ENCODE results near the gene NEK7. TPM values are rescaled to one million over a fixed set of nuclear protein-coding genes. Genes with fewer than 3 reads are reported as not detected.

The NEK7 gene
- total and polyA plus RNA-seq, 2 of the 4 experiments (the other 2 are of a cell fraction): 89.0 to 467 TPM

DNA sequence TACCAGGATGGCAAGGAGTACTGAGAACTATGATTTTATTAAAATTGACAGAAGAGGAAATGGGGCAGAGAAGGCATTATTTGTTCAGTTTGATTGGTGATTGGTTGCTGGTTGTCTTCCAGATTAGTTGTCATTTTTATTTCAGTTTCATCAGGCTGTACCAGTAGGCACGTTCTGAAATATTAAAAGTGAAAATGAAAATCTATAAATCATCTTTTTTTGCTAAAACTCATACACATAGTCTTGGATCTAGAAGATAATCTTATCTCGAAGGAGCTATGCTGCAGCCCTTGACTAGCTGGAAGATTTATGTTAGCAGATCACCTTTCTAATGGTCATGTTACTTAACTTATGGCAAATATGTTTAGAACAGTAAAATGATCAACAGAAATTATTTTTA, 29.0 kb downstream of the NEK7 start:
- Histone ChIP-seq H4K20me1 (ENCODE audit: insufficient read depth, low read length) (peaks cover 42% of the 10 kb centered on the region), H3K14ac (replicated peaks; ENCODE audit: low read depth, low read length) (no peak overlapping the region), H3K36me3 (ENCODE audit: control insufficient read depth, insufficient read depth, low read length) (no peaks in the 10 kb centered on the region), H3K18ac (ENCODE audit: low read depth, low read length) (no peak overlapping the region), H2BK15ac (ENCODE audit: low read depth, low read length) (no peak overlapping the region), H2AFZ (replicated peaks; ENCODE audit: low read length, poor library complexity) (no peak overlapping the region), H4K5ac (ENCODE audit: low read depth, low read length) (no peak overlapping the region), H3K9me3 (ENCODE audit: control insufficient read depth, insufficient read depth, low read length) (no peaks in the 10 kb centered on the region), H2BK5ac (ENCODE audit: low read depth, low read length, poor library complexity, severe bottlenecking) (no peak overlapping the region), H3K4me2 (ENCODE audit: low read depth, low read length) (peak overlapping the region; percentile 39; the same call in 1 of the 2 replicates), H3K4ac (ENCODE audit: low read depth, low read length) (no peak overlapping the region), H3K27me3 (ENCODE audit: control insufficient read depth, insufficient read depth, low read length) (no peaks in the 10 kb centered on the region), H2BK120ac (ENCODE audit: low read depth, low read length) (no peak overlapping the region), H3K56ac (ENCODE audit: extremely low read depth, insufficient read depth, low read length) (no peak overlapping the region), H4K8ac (ENCODE audit: low read depth in 2 of 2, low read length in 2 of 2) (no peak overlapping the region), H4K91ac (ENCODE audit: insufficient read depth, low read depth, low read length) (no peak overlapping the region), H2AK5ac (ENCODE audit: low read depth, low read length) (no peak overlapping the region), H3K23ac (ENCODE audit: low read depth, low read length) (no peak overlapping the region), H3K4me3 (ENCODE audit: insufficient read depth, low read depth, low read length) (no peak overlapping the region), H2AK9ac (replicated peaks; ENCODE audit: low read depth, low read length, poor library complexity) (no peak overlapping the region), H3K79me1 (ENCODE audit: low read depth in 1 of 2, low read length in 2 of 2) (peaks cover 15 to 50% of the 10 kb centered on the region in 2 experiments; a peak in 3 of 4 replicates), H3K27ac (ENCODE audit: insufficient read depth, low read length) (no peak overlapping the region), H3K9ac (ENCODE audit: low read depth, low read length) (no peak overlapping the region), H2BK20ac (ENCODE audit: low read depth, low read length) (no peak overlapping the region), H3K4me1 (ENCODE audit: control insufficient read depth, insufficient read depth, low read length) (peaks cover 8% of the 10 kb centered on the region; the same call in 1 of the 2 replicates), H3K9me1 (ENCODE audit: insufficient read depth, low read length) (no peaks in the 10 kb centered on the region; the same call in 1 of the 2 replicates)
- ChIA-PET CTCF (no interaction called here), POLR2A (ENCODE audit: unreplicated experiment) (no interaction called here)
- in situ Hi-C loops (cut with MboI; ENCODE audit: low sequenced_read_pairs): no loop called here
- no TSS peak for BruUV-seq (replicated peaks)
- dilution Hi-C loops (cut with HindIII; ENCODE audit: low sequenced_read_pairs, unreplicated experiment): no loop called here
- ATAC-seq (ENCODE audit: low read depth) (no peak), DNase-seq (no peak)
- WGBS, 2 experiments (ENCODE audit: extremely low coverage in 2 of 2, insufficient read length in 1 of 2): no CpG with 5 or more reads among the region's 2 CpGs
- intact Hi-C loops (cut with micrococcal nuclease): no loop called here
- TF ChIP-seq NFE2L2 (IDR thresholded peaks at IDR 0.05; ENCODE audit: low read depth, low read length) (no peak), SMC3 (IDR thresholded peaks at IDR 0.05; ENCODE audit: low read depth, low read length) (no peak), MXI1 (IDR thresholded peaks at IDR 0.05; ENCODE audit: borderline replicate concordance, low read depth, low read length) (no peak), BHLHE40 (IDR thresholded peaks at IDR 0.05; ENCODE audit: low read depth, low read length) (no peak), RFX5 (IDR thresholded peaks at IDR 0.05; ENCODE audit: low read depth, low read length) (no peak), CEBPB (IDR thresholded peaks at IDR 0.05; ENCODE audit: low read depth, low read length) (no peak), MAZ (IDR thresholded peaks at IDR 0.05; ENCODE audit: borderline replicate concordance, low read depth, low read length) (no peak), RAD21 (IDR thresholded peaks at IDR 0.05; ENCODE audit: low read length) (no peak), USF2 (IDR thresholded peaks at IDR 0.05; ENCODE audit: low read depth, low read length) (no peak), FOS (IDR thresholded peaks at IDR 0.05; ENCODE audit: low read depth, low read length) (no peak), POLR2A (IDR thresholded peaks at IDR 0.05; ENCODE audit: low read depth, low read length) (no peak), MAFK (IDR thresholded peaks at IDR 0.05; ENCODE audit: low read depth, low read length) (no peak), CHD1 (IDR thresholded peaks at IDR 0.05; ENCODE audit: low read depth, low read length) (no peak), RCOR1 (IDR thresholded peaks at IDR 0.05; ENCODE audit: insufficient replicate concordance, low read length) (no peak), CTCF (conservative IDR thresholded peaks at IDR 0.05; ENCODE audit: low read depth, low read length) (no peak)
- TF ChIP-seq, protein P1, sequence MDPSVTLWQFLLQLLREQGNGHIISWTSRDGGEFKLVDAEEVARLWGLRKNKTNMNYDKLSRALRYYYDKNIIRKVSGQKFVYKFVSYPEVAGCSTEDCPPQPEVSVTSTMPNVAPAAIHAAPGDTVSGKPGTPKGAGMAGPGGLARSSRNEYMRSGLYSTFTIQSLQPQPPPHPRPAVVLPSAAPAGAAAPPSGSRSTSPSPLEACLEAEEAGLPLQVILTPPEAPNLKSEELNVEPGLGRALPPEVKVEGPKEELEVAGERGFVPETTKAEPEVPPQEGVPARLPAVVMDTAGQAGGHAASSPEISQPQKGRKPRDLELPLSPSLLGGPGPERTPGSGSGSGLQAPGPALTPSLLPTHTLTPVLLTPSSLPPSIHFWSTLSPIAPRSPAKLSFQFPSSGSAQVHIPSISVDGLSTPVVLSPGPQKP (IDR thresholded peaks at IDR 0.05; ENCODE audit: borderline replicate concordance, low read depth, low read length): no peak
